Measurements from ENCODE around the gene MFAP3. TPM values are rescaled to one million over a fixed set of nuclear protein-coding genes. Genes with fewer than 3 reads are reported as not detected.

MFAP3 gene
- total RNA-seq, 1 experiment from 2014 or later: 48.8 TPM

- Mint-ChIP-seq H3K4me1 (ENCODE audit: insufficient read depth, unreplicated experiment) (peaks cover 7% of the 10 kb centered on the region), H3K27me3 (ENCODE audit: insufficient read depth, unreplicated experiment) (no peaks in the 10 kb centered on the region), H3K27ac (ENCODE audit: low read depth, unreplicated experiment) (no peak overlapping the region), H3K9me3 (ENCODE audit: unreplicated experiment) (no peaks in the 10 kb centered on the region), H3K4me3 (ENCODE audit: unreplicated experiment) (no peak overlapping the region), H3K36me3 (ENCODE audit: insufficient read depth, unreplicated experiment) (peaks cover 61% of the 10 kb centered on the region)
- ChIA-PET CTCF (interaction anchor here (0.9 to 9.3 kb wide), 6 partner anchors 14 to 135 kb away, joined by 3 to 53 read pairs (median 4); no protein-coding TSS in a partner anchor), POLR2A (interaction anchor here (2.4 kb wide), 1 partner anchor 17 kb away, joined by 13 read pairs; the partner anchor contains the start of genes FAM114A2 and MFAP3)
- no TSS peak for BruUV-seq (replicated peaks)
- DNase-seq (ENCODE audit: unreplicated experiment): no peak
- intact Hi-C loops (cut with micrococcal nuclease): no loop called here
- TF ChIP-seq, protein P1, sequence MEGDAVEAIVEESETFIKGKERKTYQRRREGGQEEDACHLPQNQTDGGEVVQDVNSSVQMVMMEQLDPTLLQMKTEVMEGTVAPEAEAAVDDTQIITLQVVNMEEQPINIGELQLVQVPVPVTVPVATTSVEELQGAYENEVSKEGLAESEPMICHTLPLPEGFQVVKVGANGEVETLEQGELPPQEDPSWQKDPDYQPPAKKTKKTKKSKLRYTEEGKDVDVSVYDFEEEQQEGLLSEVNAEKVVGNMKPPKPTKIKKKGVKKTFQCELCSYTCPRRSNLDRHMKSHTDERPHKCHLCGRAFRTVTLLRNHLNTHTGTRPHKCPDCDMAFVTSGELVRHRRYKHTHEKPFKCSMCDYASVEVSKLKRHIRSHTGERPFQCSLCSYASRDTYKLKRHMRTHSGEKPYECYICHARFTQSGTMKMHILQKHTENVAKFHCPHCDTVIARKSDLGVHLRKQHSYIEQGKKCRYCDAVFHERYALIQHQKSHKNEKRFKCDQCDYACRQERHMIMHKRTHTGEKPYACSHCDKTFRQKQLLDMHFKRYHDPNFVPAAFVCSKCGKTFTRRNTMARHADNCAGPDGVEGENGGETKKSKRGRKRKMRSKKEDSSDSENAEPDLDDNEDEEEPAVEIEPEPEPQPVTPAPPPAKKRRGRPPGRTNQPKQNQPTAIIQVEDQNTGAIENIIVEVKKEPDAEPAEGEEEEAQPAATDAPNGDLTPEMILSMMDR (IDR thresholded peaks at IDR 0.05; ENCODE audit: unreplicated experiment): no peak
Observed at GRCh38 chr5:154055201-154055600, 16.4 kb downstream of the MFAP3 start.

DNA sequence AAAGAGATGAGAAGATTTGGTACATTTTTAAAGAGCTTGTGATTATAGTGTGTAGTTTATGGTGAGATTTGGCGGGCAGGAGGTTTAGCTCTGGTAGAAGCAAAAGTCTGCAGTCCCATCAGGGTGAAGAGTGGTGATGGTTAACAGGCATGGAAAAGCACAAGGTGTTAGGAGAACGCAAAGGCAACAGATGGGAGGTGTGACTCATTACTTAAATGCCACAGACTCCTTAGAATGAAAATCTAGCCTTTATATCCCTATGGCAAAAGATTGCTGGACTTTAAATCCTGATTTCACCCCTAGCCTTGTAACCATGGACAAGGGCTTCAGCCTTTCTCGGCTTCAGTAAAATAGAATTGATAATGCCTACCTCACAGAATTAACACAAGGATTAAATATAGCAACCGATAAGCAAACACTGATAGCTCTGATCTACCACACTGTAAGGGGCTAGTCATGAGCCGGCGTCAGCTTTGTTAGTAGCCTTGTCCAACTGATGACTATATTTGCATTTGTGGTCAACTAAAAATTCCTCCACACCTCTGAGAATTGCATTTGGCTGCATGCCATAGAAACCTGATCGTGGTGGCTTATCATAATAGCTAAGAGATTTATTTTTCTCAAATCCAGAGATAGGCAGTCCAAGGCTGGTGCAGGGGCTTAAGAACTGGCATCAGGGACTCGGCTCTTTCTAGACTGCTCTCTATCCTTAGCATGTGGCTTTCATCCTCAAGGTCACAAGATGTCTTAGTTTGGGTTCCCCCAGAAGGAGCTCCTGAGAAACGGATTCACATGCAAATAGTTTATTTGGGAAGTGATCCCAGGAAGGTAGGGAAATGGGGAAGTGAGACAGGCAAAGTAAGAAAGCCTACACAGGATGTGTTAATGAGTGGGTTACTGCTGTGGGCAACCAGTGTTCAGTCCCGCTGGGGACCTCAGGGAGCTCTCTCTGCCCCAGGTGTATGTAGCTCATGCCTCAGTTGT is 19.6 kb downstream of the MFAP3 start:
- CTCF ChIA-PET: interaction anchor here (0.6 to 4.4 kb wide), 15 partner anchors 10 to 1526 kb away, joined by 3 to 34 read pairs (median 3); partner anchors contain the start of genes FAM114A2 and MFAP3
- POLR2A ChIA-PET: interaction anchor here (0.9 to 1.5 kb wide), 4 partner anchors 9 to 19 kb away, joined by 3 to 4 read pairs (median 3); partner anchors contain the start of genes FAM114A2 and MFAP3
- peaks cover 7% of the 10 kb centered on the region for H3K4me1 Mint-ChIP-seq (ENCODE audit: insufficient read depth, unreplicated experiment)
- intact Hi-C loops (cut with micrococcal nuclease): no loop called here
- peaks cover 30% of the 10 kb centered on the region for H3K36me3 Mint-ChIP-seq (ENCODE audit: insufficient read depth, unreplicated experiment)
- H3K9me3 Mint-ChIP-seq (ENCODE audit: unreplicated experiment): no peaks in the 10 kb centered on the region
- TF ChIP-seq, protein P1 (IDR thresholded peaks at IDR 0.05; ENCODE audit: unreplicated experiment): no peak
- no TSS peak for BruUV-seq (replicated peaks)
- DNase-seq (ENCODE audit: unreplicated experiment): peak; percentile 53
- H3K4me3 Mint-ChIP-seq (ENCODE audit: unreplicated experiment): no peak overlapping the region
- H3K27ac Mint-ChIP-seq (ENCODE audit: low read depth, unreplicated experiment): no peak overlapping the region
- H3K27me3 Mint-ChIP-seq (ENCODE audit: insufficient read depth, unreplicated experiment): no peaks in the 10 kb centered on the region

DNA sequence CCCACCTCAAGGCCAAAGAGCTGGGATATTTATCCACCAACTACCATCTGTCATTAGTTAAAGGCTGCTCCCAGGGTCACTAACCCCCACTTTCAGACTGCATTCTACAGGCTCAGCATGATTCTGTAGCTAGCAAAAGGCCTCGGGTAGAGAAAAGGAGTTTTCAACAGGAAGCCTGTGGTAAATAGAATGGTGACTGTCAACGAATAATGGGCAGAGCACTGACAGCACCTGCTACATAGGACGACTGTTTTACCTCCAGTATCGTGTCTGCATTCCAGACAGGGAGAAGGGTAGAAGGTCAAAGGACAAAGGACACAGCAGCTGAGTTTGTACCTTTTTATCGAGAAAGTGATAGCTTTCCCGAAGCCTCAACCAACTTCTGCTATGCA is 20.3 kb downstream of the MFAP3 start:
- POLR2A ChIA-PET: interaction anchor here (0.6 to 1.5 kb wide), 3 partner anchors 10 to 97 kb away, joined by 3 to 4 read pairs (median 3); no protein-coding TSS in a partner anchor
- H3K9me3 Mint-ChIP-seq (ENCODE audit: unreplicated experiment): no peaks in the 10 kb centered on the region
- H3K27me3 Mint-ChIP-seq (ENCODE audit: insufficient read depth, unreplicated experiment): no peaks in the 10 kb centered on the region
- H3K27ac Mint-ChIP-seq (ENCODE audit: low read depth, unreplicated experiment): no peak overlapping the region
- peaks cover 7% of the 10 kb centered on the region for H3K4me1 Mint-ChIP-seq (ENCODE audit: insufficient read depth, unreplicated experiment)
- BruUV-seq (replicated peaks): no TSS peak
- no peak overlapping the region for H3K4me3 Mint-ChIP-seq (ENCODE audit: unreplicated experiment)
- no peak for DNase-seq (ENCODE audit: unreplicated experiment)
- CTCF ChIA-PET: interaction anchor here (0.6 to 4.4 kb wide), 10 partner anchors 10 to 1526 kb away, joined by 3 to 34 read pairs (median 4); no protein-coding TSS in a partner anchor
- peaks cover 23% of the 10 kb centered on the region for H3K36me3 Mint-ChIP-seq (ENCODE audit: insufficient read depth, unreplicated experiment)
- intact Hi-C loops (cut with micrococcal nuclease): no loop called here
- TF ChIP-seq, protein P1 (IDR thresholded peaks at IDR 0.05; ENCODE audit: unreplicated experiment): no peak

GRCh38 chr5:154059583-154059982 is 20.8 kb downstream of the MFAP3 start:
- H3K27me3 Mint-ChIP-seq (ENCODE audit: insufficient read depth, unreplicated experiment): no peaks in the 10 kb centered on the region
- ChIA-PET CTCF (interaction anchor here (0.6 to 4.4 kb wide), 8 partner anchors 10 to 1527 kb away, joined by 3 to 34 read pairs (median 4); no protein-coding TSS in a partner anchor), POLR2A (interaction anchor here (0.6 to 0.9 kb wide), 2 partner anchors 20 to 97 kb away, joined by 3 read pairs; no protein-coding TSS in a partner anchor)
- H3K9me3 Mint-ChIP-seq (ENCODE audit: unreplicated experiment): no peaks in the 10 kb centered on the region
- H3K36me3 Mint-ChIP-seq (ENCODE audit: insufficient read depth, unreplicated experiment): peaks cover 19% of the 10 kb centered on the region
- H3K27ac Mint-ChIP-seq (ENCODE audit: low read depth, unreplicated experiment): no peak overlapping the region
- TF ChIP-seq, protein P1 (IDR thresholded peaks at IDR 0.05; ENCODE audit: unreplicated experiment): no peak
- H3K4me1 Mint-ChIP-seq (ENCODE audit: insufficient read depth, unreplicated experiment): peaks cover 7% of the 10 kb centered on the region
- no TSS peak for BruUV-seq (replicated peaks)
- no peak overlapping the region for H3K4me3 Mint-ChIP-seq (ENCODE audit: unreplicated experiment)
- intact Hi-C loops (cut with micrococcal nuclease): no loop called here
- DNase-seq (ENCODE audit: unreplicated experiment): no peak

All from MCF 10A (cell line).